ENCODE results near the gene KLHL17. TPM values are rescaled to one million over a fixed set of nuclear protein-coding genes. Genes with fewer than 3 reads are reported as not detected.

Gene KLHL17
- total and polyA plus RNA-seq, 12 donors: 0.73 to 38.8 (median 6.9) TPM

DNA sequence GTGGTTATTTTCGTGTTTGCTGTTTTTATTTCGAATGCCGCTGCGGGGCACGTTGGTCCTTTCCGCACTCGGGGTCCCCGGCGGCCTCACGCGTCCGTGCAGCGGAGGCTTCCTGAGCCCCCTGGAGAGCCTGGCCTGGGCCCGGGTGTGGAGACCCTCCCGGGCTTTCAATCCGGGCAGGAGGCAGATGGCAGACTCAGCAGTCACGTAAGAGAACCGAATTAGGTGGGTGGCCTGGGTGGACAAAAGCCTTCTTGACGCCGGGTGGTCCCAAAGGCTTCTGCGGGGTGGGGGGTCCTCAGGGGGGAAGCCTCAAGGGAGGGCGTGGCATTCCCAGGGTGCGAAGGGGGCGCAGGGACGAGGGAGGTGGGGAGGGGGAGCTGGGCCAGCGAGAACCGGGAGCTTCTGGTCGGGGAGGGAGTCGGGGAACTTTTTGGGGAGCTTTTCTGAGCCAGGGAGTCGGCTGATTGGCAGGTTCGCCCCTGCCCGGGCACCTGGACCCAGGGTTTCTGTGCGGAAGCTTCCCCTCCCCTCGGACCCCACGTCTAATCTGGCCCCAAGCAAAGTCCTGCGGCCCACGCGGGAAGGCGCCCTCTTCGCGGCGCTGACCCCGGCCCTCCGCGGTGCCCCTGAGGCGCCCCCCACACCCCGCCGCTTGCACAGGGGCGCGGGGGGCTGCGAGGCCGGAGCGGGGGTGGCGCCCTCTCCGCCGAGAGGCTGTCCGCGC, 40.8 kb downstream of the KLHL17 start:
- H3K27me3 ChIP-seq: peaks cover 65% of the 10 kb centered on the region
- 2 to 5% (median 3%) methylated on average over 14 to 58 of the region's 58 CpGs for WGBS, 4 donors

GRCh38 chr1:1003618-1004419, 43.4 kb downstream of the KLHL17 start:
- no peak for DNase-seq
- intact Hi-C loops (cut with DNase I): no loop called here
- TF ChIP-seq, protein P1, sequence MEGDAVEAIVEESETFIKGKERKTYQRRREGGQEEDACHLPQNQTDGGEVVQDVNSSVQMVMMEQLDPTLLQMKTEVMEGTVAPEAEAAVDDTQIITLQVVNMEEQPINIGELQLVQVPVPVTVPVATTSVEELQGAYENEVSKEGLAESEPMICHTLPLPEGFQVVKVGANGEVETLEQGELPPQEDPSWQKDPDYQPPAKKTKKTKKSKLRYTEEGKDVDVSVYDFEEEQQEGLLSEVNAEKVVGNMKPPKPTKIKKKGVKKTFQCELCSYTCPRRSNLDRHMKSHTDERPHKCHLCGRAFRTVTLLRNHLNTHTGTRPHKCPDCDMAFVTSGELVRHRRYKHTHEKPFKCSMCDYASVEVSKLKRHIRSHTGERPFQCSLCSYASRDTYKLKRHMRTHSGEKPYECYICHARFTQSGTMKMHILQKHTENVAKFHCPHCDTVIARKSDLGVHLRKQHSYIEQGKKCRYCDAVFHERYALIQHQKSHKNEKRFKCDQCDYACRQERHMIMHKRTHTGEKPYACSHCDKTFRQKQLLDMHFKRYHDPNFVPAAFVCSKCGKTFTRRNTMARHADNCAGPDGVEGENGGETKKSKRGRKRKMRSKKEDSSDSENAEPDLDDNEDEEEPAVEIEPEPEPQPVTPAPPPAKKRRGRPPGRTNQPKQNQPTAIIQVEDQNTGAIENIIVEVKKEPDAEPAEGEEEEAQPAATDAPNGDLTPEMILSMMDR (IDR thresholded peaks at IDR 0.05): no peak
- no peak for TF ChIP-seq POLR2A (IDR thresholded peaks at IDR 0.05)
- Histone ChIP-seq H3K9me3 (replicated peaks in 1 of 3) (no peaks in the 10 kb centered on the region), H3K4me3 (no peak overlapping the region), H3K4me1 (replicated peaks in 1 of 2) (peaks cover 13 to 36% of the 10 kb centered on the region in 2 donors), H3K36me3 (replicated peaks in 1 of 2) (no peaks in the 10 kb centered on the region), H3K27me3 (peaks cover 48% of the 10 kb centered on the region), H3K27ac (no peak overlapping the region)
- 66 to 81% (median 74%) methylated on average over 9 to 22 of the region's 22 CpGs for WGBS, 4 donors

More for the DNA sequence above, 40.8 kb downstream of the KLHL17 start:
- peak overlapping the region in 1 of 4 donors; percentile 64 for H3K4me3 ChIP-seq
- intact Hi-C loops (cut with DNase I): no loop called here
- DNase-seq: peak in 1 of 7 donors; percentile 8
- peak overlapping the region in 3 of 5 donors; percentile 14 to 91 (median 89) for H3K27ac ChIP-seq
- H3K9me3 ChIP-seq (replicated peaks in 1 of 3): no peaks in the 10 kb centered on the region
- no peak for TF ChIP-seq POLR2A (IDR thresholded peaks at IDR 0.05)
- TF ChIP-seq, protein P1 (IDR thresholded peaks at IDR 0.05): peak in 1 of 6 experiments; percentile 0
- H3K36me3 ChIP-seq (replicated peaks in 1 of 2): no peaks in the 10 kb centered on the region
- peaks cover 13 to 43% of the 10 kb centered on the region in 2 donors for H3K4me1 ChIP-seq (replicated peaks in 1 of 2)

DNA sequence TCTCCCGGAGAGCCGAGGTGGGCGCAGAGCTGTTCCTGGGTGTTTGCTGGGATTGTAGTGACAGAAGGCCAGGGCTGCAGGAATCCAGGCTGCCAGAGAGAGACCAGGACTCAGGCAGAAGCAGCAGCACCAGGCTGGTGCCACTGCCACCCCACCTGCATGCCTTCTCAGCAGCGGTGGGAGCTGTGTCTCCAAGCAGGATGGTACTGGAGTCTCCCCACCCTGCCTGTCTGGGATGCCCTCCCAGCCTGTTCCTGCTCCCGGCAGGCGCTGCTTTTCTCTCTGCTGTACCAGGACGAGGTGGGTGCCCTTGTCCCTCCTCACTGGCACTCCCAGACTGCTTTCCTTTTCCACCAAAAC, 44.0 kb downstream of the KLHL17 start:
- Histone ChIP-seq H3K4me1 (replicated peaks in 1 of 2) (peaks cover 13 to 33% of the 10 kb centered on the region in 2 donors), H3K4me3 (no peak overlapping the region), H3K9me3 (replicated peaks in 1 of 3) (no peaks in the 10 kb centered on the region), H3K27me3 (peaks cover 43% of the 10 kb centered on the region), H3K27ac (no peak overlapping the region), H3K36me3 (replicated peaks in 1 of 2) (no peaks in the 10 kb centered on the region)
- intact Hi-C loops (cut with DNase I): no loop called here
- no peak for TF ChIP-seq POLR2A (IDR thresholded peaks at IDR 0.05)
- TF ChIP-seq, protein P1 (IDR thresholded peaks at IDR 0.05): no peak
- whole genome bisulfite sequencing, 4 donors: 43 to 70% (median 50%) methylated on average over 4 to 7 of the region's 7 CpGs
- DNase-seq: no peak
